ENCODE measurements around the gene ARL10. TPM values are rescaled to one million over a fixed set of nuclear protein-coding genes. Genes with fewer than 3 reads are reported as not detected.

Gene ARL10
- total RNA-seq, 1 experiment from 2014 or later = 9.6 TPM

DNA sequence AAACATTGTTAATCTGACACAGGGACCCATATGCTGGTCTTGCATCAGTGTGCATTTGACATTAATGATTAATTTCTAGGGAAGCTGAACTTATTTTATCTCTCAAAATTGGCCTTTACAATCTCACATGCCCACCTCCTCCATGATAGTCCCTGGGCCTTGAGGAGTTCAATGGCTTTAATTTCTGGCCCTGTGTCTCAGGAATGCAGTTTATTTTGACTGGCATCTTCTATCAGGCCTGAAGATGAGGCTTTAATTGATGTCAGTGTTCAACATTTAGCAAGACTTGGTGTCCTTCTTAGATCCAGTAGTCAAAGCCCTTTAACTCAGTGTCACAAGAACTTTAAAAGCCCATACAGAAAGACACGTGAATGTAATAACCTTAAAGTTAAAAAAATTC lies 61.6 kb downstream of the ARL10 start:
- TF ChIP-seq, protein P1, sequence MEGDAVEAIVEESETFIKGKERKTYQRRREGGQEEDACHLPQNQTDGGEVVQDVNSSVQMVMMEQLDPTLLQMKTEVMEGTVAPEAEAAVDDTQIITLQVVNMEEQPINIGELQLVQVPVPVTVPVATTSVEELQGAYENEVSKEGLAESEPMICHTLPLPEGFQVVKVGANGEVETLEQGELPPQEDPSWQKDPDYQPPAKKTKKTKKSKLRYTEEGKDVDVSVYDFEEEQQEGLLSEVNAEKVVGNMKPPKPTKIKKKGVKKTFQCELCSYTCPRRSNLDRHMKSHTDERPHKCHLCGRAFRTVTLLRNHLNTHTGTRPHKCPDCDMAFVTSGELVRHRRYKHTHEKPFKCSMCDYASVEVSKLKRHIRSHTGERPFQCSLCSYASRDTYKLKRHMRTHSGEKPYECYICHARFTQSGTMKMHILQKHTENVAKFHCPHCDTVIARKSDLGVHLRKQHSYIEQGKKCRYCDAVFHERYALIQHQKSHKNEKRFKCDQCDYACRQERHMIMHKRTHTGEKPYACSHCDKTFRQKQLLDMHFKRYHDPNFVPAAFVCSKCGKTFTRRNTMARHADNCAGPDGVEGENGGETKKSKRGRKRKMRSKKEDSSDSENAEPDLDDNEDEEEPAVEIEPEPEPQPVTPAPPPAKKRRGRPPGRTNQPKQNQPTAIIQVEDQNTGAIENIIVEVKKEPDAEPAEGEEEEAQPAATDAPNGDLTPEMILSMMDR (conservative IDR thresholded peaks at IDR 0.05) = no peak

More for the DNA sequence above, 61.6 kb downstream of the ARL10 start:
- H3K9me3 ChIP-seq (ENCODE audit: control insufficient read depth, low read depth, low read length) = no peaks in the 10 kb centered on the region
- no peak overlapping the region for H3K4me2 ChIP-seq (ENCODE audit: insufficient read depth, insufficient read length, low read length)
- H3K79me2 ChIP-seq (ENCODE audit: insufficient read depth, low read length) = no peaks in the 10 kb centered on the region
- Mint-ChIP-seq H3K36me3 (ENCODE audit: insufficient read depth in 1 of 3, low read depth in 3 of 3) (peaks cover 4 to 14% (median 6%) of the 10 kb centered on the region in 3 experiments; a peak in 5 of 7 replicates), H3K4me1 (no peaks in the 10 kb centered on the region; a peak in 1 of 4 replicates), H3K4me3 (no peak overlapping the region), H3K27me3 (ENCODE audit: low read depth) (no peaks in the 10 kb centered on the region), H3K9me3 (peaks cover 29 to 31% of the 10 kb centered on the region in 2 experiments), H3K27ac (no peak overlapping the region)
- no peak overlapping the region for H3K14ac ChIP-seq (ENCODE audit: insufficient read depth, low read length)
- H2AFZ ChIP-seq (ENCODE audit: low read length) = no peak overlapping the region
- H3K9ac ChIP-seq (ENCODE audit: extremely low read depth, insufficient read length, low read length) = no peak overlapping the region
- H3K27ac ChIP-seq (ENCODE audit: insufficient read length, low read depth, low read length) = no peak overlapping the region
- H4K20me1 ChIP-seq (ENCODE audit: control insufficient read depth, insufficient read depth, insufficient read length) = no peaks in the 10 kb centered on the region
- no peak overlapping the region for H2BK12ac ChIP-seq (ENCODE audit: insufficient read length, low read depth, low read length)
- no peak overlapping the region for H2AK5ac ChIP-seq (ENCODE audit: insufficient read length, low read length)
- no peaks in the 10 kb centered on the region for H3K23me2 ChIP-seq (ENCODE audit: insufficient read length, low read depth, low read length, poor library complexity, severe bottlenecking)
- no peak overlapping the region for H4K5ac ChIP-seq (ENCODE audit: insufficient read length, low read depth, low read length)
- H2BK120ac ChIP-seq (ENCODE audit: low read depth, low read length, poor library complexity, severe bottlenecking) = no peak overlapping the region
- no peaks in the 10 kb centered on the region for H3K4me1 ChIP-seq (ENCODE audit: insufficient read depth, low read length)
- no peak overlapping the region for H3K56ac ChIP-seq (ENCODE audit: insufficient read length, low read depth, low read length)
- no peak overlapping the region for H4K8ac ChIP-seq (replicated peaks; ENCODE audit: insufficient read length, low read depth, low read length)
- H3K4ac ChIP-seq (ENCODE audit: low read depth, low read length) = no peak overlapping the region
- H3K79me1 ChIP-seq (ENCODE audit: insufficient read depth, low read depth, low read length, poor library complexity, severe bottlenecking) = no peaks in the 10 kb centered on the region
- H3K18ac ChIP-seq (ENCODE audit: insufficient read length, low read depth, low read length) = no peak overlapping the region
- H2BK20ac ChIP-seq (ENCODE audit: low read depth, low read length, poor library complexity, severe bottlenecking) = no peak overlapping the region
- DNase-seq = no peak
- no peak overlapping the region for H4K91ac ChIP-seq (ENCODE audit: insufficient read length, low read depth, low read length)
- no peak overlapping the region for H2BK15ac ChIP-seq (ENCODE audit: low read depth, low read length)
- no peak overlapping the region for H3K23ac ChIP-seq (ENCODE audit: insufficient read length, low read depth, low read length)
- no peak overlapping the region for H2BK5ac ChIP-seq (ENCODE audit: insufficient read length, low read length)
- no peaks in the 10 kb centered on the region for H3K27me3 ChIP-seq (ENCODE audit: insufficient read depth, low read length)
- H3T11ph ChIP-seq (ENCODE audit: low read length) = no peak overlapping the region
- no CpG with 5 or more reads among the region's 1 CpG for WGBS (ENCODE audit: extremely low coverage, insufficient read length, low lambda C conversion rate)

Data from H9 (cell line).